ENCODE results near the gene CAMTA2. TPM values are rescaled to one million over a fixed set of nuclear protein-coding genes. Genes with fewer than 3 reads are reported as not detected.
"Not testable (repeated sequence)": the region's sequence is repeated elsewhere in the genome, so short reads cannot be mapped to it uniquely, and the experiment has no call there.

CAMTA2 gene, protein sequence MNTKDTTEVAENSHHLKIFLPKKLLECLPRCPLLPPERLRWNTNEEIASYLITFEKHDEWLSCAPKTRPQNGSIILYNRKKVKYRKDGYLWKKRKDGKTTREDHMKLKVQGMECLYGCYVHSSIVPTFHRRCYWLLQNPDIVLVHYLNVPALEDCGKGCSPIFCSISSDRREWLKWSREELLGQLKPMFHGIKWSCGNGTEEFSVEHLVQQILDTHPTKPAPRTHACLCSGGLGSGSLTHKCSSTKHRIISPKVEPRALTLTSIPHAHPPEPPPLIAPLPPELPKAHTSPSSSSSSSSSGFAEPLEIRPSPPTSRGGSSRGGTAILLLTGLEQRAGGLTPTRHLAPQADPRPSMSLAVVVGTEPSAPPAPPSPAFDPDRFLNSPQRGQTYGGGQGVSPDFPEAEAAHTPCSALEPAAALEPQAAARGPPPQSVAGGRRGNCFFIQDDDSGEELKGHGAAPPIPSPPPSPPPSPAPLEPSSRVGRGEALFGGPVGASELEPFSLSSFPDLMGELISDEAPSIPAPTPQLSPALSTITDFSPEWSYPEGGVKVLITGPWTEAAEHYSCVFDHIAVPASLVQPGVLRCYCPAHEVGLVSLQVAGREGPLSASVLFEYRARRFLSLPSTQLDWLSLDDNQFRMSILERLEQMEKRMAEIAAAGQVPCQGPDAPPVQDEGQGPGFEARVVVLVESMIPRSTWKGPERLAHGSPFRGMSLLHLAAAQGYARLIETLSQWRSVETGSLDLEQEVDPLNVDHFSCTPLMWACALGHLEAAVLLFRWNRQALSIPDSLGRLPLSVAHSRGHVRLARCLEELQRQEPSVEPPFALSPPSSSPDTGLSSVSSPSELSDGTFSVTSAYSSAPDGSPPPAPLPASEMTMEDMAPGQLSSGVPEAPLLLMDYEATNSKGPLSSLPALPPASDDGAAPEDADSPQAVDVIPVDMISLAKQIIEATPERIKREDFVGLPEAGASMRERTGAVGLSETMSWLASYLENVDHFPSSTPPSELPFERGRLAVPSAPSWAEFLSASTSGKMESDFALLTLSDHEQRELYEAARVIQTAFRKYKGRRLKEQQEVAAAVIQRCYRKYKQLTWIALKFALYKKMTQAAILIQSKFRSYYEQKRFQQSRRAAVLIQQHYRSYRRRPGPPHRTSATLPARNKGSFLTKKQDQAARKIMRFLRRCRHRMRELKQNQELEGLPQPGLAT
- 10 to 100 TPM; 14.6 to 33.9 (median 21.6) TPM for polyA plus RNA-seq (ENCODE audit: insufficient read length in 10 of 10)
- long read RNA-seq, donor 1, partial matches to known transcripts, result 0 of 1 reads
- long read RNA-seq, donor 1, other reads (novel, unspliced or antisense), result 0 of 1 reads
- long read RNA-seq, donor 2, result 0 reads
- long read RNA-seq, donor 3, result 0 reads
- long read RNA-seq, donor 4, result 0 reads
- long read RNA-seq, donor 5, partial matches to known transcripts, result 0 of 1 reads
- long read RNA-seq, donor 5, other reads (novel, unspliced or antisense), result 0 of 1 reads
- long read RNA-seq, donor 6, partial matches to known transcripts, result 0 of 1 reads
- long read RNA-seq, donor 6, other reads (novel, unspliced or antisense), result 0 of 1 reads
- long read RNA-seq, donor 7, result 0 reads
- long read RNA-seq, donor 8, result 0 reads
- long read RNA-seq, donor 9, result 0 reads

DNA sequence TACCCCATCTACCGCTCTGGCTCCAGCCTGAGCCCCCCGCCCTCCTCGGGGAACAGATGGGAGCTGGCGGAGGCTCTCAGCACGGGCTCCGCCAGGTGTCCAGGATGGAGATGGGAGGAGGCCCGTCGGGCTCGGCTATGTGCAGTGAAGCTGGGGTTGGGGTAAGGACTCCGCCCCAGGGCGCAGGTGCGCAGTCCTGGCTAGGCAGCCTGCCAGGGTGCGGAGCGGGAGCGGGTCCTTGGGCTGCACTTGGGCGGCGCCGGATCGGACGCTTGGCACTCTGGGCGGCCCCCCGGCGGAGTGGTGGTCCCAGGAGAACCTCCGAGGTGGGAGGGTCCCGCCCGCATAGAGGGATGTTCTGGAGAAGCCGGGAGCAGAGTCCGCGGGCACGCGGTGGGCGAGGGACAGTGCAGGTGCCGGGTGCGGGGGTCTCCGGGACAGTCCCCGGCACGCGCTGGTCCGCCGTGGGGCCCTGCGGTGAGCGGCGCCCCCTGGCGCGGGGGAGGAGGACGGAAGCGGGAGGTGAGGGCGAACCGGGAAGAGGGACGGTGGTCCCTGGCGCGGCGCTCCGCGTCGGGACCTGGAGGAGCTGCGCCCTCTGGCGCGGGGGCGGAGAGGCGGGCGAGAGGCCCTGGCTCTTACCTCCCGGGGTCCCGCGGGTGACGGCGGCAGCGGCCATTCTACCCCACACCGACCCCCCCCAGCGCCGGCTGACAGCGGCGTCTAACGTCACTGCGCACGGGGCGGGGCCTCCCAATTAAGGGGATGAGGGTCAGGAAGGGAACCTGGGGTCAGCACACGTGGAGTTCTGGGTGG lies at the start of gene CAMTA2:
TSS of gene CAMTA2 (minus strand) at position 725 of the 816 bp plus-strand sequence. CDS start 1,453 bp downstream, outside the sequence.
- peak; percentile 81 to 96 (median 87) for DNase-seq

DNA sequence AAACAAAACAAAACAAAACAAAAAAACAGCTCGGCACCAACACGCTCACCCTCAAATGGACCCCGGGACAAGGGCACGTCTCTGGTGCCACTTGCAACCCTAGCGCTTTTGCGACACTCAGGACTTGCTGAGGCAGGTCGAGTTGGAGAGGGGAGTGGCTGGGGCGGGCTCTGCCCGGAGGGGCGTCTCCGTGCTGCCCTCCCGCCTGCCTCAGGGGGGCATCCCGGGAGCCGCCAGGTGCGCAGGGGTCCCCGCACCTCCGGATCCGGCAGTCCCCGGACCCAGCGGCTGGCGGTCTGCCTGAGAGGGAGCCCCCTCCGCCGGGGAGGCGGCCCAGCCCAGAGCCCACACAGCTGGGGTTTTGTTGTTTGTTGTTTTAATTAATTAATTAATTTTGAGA lies 47.8 kb upstream of the CAMTA2 start, which contains the start of gene SLC52A1:
TSS of gene SLC52A1 (minus strand) at position 112 of the 400 bp plus-strand sequence. CDS start 820 bp downstream, outside the sequence.
- DNase-seq, result no peak

DNA sequence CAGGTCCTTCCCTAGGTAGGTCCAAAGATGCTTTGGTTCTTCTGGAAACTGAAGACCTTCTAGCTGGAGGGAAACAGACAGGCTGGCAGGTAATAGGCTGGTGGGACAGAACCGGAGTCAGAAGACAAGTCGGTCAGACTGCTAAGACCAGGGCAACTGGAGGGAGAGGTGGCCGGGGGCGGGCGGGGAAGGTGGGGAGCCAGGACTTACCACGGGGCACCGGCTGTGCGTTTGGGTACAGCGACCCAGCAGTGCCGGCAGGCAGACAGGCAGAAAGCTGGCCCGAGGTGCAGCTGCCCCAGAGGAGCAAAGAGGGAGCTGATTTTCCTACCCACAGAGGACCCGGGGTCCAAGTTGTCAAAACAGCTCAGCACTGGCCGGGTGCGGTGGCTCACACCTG lies 47.2 kb upstream of the CAMTA2 start:
- DNase-seq, result no peak

DNA sequence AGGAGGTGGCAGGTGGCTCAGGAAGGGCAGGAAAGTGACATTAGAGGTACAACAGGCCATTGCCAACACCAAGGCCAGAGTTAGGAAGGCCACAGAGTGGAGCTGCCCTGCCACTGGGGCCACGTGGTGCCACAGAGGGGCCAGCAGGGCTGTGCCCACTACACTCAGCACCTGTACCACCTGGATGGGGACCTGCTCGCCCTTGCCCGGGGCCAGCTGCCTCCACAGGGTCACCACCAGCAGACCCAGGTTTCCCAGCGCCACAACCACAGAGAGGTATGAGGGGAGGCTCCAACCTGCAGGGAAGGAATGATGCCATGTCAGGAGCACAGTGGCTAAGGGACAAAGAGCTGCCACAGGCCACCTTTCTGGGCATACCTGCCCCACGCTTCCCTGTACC lies 46.6 kb upstream of the CAMTA2 start:
- no peak for DNase-seq

DNA sequence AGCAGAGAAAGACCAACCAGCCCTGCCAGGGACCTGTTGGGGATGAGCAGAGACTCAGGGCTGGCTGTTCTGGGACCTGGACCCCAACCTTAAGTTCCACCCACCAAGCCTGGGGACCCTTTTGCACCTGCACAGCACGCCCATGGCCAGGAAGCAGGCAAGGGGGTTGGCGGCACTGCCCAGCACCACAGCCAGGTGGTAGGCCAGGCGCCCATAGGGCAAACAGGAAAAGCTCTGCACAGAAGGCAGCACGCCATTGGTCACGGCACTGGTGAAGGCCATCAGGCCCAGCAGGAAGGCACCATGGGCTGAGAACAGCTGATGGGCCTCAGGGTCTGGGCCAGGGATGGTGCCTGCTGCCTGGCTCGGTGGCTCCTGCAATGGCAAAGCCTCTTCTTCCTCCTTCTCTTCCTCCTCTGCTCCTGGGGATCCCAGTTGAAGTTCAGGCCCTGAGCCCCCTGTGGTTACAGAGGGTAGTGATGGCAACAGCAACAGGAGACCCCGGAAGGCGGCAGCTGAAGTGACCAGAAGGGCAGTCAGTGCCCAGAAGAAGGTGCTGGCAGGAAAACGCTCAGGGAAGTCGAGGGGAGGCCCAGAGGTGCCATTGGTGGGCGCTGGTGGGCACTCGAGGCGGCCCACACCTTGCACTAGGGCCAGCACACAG lies 46.0 kb upstream of the CAMTA2 start:
- no peak for DNase-seq

DNA sequence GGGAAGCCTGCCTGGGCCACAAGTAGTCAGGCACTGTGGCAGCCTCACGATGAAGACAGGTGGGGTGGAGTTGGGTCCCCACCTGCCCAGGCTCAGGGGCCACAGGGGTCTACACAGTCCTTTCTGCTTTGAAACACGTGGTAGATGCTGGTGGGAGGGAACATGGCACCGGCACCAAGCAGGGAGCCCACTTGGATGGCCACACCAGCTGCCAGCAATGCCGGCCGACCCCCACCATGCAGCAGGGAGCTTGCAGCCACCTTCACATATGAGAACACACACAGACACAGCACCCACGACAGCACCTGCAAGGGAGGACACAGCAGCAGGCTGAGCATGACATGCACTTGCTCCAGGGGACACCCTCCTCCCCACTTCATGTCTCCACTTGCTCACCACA lies 45.4 kb upstream of the CAMTA2 start:
- DNase-seq, result no peak

DNA sequence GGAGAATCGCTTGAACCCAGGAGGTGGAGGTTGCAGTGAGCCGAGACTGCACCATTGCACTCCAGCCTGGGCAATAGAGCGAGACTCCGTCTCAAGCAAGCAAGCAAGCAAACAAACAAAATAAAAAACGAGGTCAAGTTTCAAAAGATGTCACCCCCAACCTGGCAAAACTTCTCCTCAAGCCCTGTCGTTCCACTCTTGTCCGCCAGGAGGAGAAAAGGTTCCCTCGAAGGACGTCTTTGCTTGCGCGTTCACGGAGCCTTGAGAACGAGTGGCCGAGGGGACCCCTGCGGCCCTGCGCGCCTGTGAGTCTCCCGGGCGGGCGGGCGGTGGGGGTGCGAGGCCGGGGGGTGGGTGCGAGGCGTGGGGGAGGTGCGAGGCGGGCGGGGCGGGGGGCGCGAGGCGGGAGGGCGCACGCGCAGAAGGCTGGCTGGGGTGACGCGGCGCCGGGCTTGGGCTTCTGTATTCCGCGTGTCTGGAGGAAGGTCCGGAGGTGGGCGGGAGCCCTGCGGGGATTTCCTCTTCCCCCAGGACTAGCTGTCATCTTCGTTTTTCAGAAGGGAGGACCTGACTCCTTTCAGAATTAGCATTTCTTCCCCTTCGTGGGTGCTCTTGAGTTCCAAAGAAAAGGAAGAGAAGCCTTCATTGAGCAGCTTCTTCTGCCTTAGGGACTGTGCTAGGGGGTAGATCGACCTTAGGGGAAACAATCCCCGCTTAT lies 44.0 kb upstream of the CAMTA2 start:
- peak; percentile 79 to 90 (median 86) for DNase-seq

DNA sequence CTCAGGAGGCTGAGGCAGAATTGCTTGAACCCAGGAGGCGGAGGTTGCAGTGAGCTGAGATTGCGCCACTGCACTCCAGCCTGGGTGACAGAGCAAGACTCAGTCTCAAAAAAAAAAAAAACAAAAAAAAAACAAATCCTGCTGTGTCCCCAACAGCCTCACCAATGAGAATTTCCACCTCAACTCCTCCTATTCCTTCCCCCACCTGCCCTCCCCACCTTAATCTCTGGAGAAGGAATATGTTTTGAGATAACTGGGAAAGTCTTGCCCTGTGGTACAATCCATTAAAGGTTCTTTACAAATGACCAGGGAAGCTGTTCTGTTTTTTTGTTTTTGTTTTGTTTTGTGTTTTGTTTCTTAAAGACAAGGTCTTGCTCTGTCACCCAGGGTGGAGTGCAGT lies 42.7 kb upstream of the CAMTA2 start:
- DNase-seq, result not testable (repeated sequence)

DNA sequence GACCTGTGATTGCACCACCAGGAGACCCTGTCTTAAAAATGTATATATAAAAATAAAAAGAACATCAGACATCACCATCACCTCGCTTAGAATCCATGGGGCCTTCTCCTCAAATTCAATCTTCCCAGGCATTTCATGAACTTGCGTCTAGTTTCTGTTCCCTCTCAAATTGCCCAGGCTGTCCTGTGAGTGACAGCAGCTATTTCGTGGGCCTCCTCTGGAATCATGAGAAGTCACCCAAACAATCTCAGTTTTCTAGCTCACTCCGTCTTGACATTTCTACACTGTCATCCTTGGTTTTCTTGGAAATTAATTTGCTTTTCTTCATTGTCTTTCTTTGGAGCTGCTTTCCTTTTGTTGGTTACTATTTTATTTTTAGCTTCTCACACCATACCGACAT lies 40.4 kb upstream of the CAMTA2 start:
- DNase-seq, result no peak

DNA sequence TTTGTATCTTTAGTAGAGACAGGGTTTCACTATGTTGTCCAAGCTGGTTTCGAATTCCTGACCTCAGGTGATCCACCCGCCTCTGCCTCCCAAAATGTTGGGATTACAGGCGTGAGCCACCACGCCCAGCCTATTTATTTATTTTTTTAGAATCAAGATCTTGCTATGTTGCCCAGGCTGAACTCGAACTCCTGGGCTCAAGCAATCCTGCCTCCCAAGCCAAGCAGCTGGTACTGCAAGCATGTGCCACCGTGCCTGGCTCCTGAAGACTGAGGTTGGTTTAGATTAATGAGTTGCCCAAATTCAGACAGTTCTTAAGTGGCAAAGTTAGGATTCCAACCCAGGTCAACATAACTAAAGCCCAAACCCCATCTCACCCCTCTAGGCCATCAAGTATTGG lies 39.8 kb upstream of the CAMTA2 start:
- DNase-seq, result no peak

DNA sequence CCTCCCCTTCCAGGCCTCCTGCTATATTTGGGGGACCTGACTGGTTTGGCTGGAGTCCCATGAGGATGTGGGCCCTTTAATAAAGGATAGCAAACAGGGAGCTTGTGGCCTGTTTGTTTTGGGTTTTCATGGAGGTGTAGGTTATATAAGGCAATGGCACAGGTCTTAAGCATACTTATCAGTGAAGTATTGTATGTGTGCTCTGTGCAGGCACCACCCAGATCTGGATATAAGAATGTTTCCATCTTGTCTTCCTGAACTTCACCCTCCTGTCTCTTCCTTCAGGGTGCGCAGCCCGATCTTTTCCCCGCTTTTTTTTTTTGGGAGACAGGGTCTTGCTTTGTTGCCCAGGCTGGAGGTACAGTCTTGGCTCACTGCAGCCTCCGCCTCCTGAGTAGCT lies 37.1 kb upstream of the CAMTA2 start:
- DNase-seq, result no peak

DNA sequence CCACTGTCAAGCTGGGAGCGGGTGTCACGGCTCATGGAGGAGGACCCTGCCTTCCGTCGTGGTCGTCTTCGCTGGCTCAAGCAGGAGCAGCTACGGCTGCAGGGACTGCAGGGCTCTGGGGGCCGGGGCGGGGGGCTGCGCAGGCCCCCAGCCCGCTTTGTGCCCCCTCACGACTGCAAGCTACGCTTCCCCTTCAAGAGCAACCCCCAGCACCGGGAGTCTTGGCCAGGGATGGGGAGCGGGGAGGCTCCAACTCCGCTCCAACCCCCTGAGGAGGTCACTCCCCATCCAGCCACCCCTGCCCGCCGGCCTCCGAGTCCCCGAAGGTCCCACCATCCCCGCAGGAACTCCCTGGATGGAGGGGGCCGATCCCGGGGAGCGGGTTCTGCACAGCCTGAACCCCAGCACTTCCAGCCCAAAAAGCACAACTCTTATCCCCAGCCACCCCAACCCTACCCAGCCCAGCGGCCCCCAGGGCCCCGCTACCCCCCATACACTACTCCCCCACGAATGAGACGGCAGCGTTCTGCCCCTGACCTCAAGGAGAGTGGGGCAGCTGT lies 36.2 kb upstream of the CAMTA2 start:
- no peak for DNase-seq

DNA sequence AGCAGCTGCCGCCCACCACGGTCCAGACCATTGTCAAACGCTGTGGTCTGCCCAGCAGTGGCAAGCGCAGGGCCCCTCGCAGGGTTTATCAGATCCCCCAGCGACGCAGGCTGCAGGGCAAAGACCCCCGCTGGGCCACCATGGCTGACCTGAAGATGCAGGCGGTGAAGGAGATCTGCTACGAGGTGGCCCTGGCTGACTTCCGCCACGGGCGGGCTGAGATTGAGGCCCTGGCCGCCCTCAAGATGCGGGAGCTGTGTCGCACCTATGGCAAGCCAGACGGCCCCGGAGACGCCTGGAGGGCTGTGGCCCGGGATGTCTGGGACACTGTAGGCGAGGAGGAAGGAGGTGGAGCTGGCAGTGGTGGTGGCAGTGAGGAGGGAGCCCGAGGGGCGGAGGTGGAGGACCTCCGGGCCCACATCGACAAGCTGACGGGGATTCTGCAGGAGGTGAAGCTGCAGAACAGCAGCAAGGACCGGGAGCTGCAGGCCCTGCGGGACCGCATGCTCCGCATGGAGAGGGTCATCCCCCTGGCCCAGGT lies 34.8 kb upstream of the CAMTA2 start:
- DNase-seq, result no peak

DNA sequence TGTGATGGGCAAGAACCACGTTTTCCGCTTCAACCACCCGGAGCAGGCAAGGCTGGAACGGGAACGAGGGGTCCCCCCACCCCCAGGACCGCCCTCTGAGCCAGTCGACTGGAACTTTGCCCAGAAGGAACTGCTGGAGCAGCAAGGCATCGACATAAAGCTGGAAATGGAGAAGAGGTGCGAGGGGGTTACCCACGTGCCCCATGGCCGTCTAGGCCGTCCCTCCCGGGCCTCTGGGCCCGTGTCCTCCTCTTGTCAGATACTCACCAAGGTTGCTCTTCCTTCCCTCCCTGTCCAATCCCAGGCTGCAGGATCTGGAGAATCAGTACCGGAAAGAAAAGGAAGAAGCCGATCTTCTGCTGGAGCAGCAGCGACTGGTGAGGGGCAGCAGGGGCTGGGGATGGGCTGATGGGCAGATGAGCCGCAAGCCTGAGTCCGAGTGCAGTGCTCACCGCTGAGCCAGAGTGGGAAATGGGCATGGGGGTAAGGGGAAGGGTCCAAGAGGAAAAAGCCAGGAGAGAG lies 33.1 kb upstream of the CAMTA2 start:
- DNase-seq, result no peak

DNA sequence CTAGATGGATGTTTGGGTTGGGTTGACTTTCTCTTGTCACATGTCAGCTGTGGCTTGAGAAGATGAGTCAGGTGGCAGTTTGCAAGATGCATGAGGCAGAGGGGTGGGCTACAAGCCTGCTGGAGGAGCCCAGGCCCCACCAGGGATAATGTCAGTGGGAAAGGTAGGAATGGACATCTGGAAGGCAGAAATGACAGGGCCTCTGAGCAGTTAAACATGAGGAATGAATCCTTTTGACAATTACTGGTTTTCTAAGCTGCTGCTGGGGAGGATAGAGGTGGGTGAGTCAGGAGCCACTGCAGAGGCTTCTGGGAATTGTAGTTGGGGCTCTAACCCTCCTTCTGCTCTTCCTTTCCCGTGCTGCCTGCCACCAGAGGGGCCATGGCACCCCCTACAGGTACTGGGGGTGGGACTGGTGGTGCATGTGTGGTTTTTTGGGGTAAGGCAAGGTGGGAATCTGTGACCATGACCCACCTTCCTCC lies 32.0 kb upstream of the CAMTA2 start:
- no peak for DNase-seq

DNA sequence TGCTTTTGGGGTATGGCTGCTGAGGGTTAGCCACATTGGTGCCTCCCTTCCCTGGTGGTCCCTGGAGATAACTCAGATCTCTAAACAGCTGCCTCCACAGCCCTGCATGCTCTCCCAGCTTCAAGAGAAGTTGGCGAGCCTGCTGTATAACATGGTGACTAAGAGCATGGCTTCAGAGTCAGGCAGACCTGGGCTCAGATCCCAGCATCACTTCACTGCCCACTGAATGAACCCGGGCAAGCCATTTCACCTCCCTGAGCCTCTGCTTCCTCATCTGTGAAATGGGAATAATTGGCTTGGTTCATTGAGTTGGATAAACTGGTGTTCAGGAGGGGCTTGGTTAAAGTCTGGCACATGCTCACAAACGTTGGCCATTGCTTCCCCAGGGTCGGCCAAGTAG lies 26.9 kb upstream of the CAMTA2 start:
- DNase-seq, result no peak

DNA sequence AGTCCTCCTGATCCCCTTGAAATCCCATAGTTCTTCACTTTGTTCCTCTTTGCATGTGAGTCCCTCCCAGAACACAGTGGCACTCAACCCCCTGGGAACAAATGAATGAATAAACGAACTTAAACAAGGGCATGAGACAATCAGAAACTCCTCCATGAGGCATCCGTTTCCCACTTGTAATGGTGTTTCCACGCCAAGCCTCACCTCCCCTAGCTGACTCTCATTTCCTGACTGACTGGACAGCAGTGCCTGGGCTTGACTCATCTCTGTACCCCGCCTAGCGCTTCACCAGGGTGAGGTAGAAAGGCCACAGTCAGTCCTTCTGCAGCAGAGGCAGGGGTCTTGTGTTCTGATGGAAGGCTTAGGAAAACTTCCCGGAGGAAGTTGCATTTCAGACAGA lies 24.5 kb upstream of the CAMTA2 start:
- DNase-seq, result no peak
